ENCODE data around the gene SLC22A23.

The SLC22A23 gene

DNA sequence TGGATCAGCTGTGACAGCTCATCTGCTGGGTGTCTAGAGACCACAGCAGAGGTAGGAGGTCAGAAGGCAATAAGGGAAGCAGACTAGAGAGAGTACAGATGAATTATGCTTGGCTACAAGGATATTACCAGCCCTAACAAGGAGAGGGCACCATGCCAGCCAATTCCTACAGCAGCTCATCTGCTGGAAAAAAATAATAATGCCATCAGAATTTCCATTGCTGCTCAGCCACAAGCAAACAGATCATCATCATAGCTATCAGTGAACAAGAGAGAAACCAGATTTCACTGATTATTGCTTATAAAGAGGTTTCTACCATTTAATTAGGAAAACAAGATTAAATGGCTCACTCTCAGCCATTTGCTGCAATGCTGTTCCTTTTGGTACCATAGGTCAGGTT, 131.6 kb downstream of the SLC22A23 start:
- H3K27ac ChIP-seq: no peak overlapping the region
- no peak for TF ChIP-seq ZFX (IDR thresholded peaks at IDR 0.05)
- TF ChIP-seq, protein P1, sequence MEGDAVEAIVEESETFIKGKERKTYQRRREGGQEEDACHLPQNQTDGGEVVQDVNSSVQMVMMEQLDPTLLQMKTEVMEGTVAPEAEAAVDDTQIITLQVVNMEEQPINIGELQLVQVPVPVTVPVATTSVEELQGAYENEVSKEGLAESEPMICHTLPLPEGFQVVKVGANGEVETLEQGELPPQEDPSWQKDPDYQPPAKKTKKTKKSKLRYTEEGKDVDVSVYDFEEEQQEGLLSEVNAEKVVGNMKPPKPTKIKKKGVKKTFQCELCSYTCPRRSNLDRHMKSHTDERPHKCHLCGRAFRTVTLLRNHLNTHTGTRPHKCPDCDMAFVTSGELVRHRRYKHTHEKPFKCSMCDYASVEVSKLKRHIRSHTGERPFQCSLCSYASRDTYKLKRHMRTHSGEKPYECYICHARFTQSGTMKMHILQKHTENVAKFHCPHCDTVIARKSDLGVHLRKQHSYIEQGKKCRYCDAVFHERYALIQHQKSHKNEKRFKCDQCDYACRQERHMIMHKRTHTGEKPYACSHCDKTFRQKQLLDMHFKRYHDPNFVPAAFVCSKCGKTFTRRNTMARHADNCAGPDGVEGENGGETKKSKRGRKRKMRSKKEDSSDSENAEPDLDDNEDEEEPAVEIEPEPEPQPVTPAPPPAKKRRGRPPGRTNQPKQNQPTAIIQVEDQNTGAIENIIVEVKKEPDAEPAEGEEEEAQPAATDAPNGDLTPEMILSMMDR (conservative IDR thresholded peaks at IDR 0.05): no peak

DNA sequence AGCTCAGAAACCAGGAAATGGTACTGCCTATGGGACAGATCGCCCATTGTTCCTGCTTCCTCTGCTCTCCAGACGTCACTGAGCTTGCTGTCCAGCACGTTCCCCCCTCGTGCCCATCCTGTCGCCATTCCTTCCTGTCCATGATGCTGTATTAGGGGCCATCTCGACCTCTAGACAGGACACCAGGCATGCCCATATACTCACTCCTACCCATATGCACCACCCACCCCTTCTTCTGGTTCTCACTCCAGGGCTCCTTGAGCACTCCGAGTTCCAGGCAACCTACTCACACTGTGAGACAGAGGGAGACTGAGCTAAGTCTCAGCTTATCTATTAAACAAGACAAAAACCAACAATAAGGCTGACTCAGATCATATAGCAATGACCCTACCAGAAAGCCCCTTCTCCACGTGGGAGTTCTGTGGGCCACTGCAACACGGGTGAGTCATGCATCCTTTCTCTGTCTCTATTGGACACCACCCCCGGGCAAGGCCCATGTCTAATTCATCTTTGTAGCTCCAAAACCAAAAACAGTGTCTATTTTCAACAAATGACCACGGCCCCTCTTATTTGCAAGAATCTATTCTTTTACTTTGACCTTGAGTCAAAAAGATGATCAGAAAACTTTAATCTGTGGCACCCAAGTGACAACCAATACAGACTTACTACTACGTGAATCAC, 132.4 kb downstream of the SLC22A23 start:
- TF ChIP-seq, protein P1 (conservative IDR thresholded peaks at IDR 0.05): no peak
- TF ChIP-seq ZFX (IDR thresholded peaks at IDR 0.05): no peak
- no peak overlapping the region for H3K27ac ChIP-seq

DNA sequence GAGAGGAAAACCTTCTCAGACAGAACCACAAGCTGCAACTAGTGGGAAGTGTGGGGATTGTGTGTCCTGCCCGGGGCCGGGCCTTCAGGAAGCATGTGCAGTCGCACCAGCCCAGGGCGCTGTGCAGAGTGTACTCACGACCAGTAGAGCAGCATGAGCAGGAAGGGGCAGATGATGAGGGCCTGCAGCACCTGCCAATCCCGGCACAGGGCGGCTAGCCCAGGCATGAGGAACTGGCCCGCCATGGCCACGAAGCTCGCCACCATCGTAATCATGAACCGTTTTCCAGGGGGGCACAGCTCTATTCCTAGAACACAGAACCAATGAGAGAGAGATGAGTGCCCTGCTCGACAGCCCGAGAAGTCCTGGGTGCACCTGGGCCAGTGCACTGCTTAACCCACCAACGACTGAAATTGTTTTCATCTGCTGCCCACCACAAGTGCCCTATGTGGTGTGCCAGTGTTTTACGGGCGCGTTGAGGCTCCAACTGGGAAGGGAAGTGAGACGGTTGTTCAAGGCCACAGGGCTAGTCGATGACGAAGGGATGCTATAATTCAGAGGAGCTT, 133.1 kb downstream of the SLC22A23 start:
- no peak overlapping the region for H3K27ac ChIP-seq
- TF ChIP-seq ZFX (IDR thresholded peaks at IDR 0.05): no peak
- TF ChIP-seq, protein P1 (conservative IDR thresholded peaks at IDR 0.05): no peak

DNA sequence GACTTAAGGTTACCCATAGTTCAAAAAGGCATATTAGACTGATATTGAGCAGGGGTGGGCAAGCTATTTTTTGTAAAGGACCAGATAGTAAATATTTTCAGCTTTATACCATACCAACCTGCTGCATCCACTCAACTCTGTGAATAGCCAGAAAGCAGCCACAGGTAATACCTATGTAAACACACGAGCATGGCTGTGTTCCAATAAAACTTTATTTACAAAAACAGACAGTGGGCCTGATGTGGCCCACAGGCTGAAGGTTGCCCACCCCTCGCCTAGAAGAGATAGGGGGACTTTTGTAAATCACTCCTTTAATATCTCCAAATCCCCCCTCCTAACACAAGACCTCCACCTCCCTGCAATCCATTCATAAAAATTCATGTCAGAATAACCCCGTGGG, 133.7 kb downstream of the SLC22A23 start:
- H3K27ac ChIP-seq: no peak overlapping the region
- no peak for TF ChIP-seq ZFX (IDR thresholded peaks at IDR 0.05)
- TF ChIP-seq, protein P1 (conservative IDR thresholded peaks at IDR 0.05): no peak

DNA sequence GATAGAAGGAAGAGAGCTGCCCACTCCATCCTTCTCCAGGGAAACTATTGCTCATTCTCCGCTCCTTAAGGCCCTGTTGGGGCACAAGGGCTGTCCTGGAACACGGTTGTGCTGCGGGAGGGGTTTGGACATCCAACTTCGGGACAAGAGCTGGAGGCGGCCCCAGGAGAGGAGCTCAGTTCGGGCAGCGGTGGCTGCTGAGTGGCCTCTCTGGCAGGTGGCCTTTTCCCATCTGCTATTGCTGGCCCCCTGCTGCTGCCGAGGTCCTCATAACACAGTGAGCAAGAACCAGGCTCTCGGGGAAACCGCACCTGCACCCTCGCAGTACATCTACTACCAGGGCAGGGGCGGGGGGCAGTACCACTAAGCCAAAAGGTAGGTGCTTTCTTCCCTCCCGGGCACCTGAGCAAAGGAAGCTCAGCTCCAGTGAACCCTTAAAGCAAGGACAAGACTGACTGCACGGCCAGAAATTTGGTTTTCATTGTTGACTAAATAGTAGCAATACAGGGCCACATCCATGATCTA, 134.4 kb downstream of the SLC22A23 start:
- TF ChIP-seq, protein P1 (conservative IDR thresholded peaks at IDR 0.05): no peak
- TF ChIP-seq ZFX (IDR thresholded peaks at IDR 0.05): no peak
- no peak overlapping the region for H3K27ac ChIP-seq

- H3K27ac ChIP-seq: no peak overlapping the region
- TF ChIP-seq ZFX (IDR thresholded peaks at IDR 0.05): no peak
- TF ChIP-seq, protein P1 (conservative IDR thresholded peaks at IDR 0.05): no peak
Measured at GRCh38 chr6:3321875-3322274, 135.0 kb downstream of the SLC22A23 start.

GRCh38 chr6:3321042-3321441, 135.8 kb downstream of the SLC22A23 start:
- TF ChIP-seq ZFX (IDR thresholded peaks at IDR 0.05): no peak
- TF ChIP-seq, protein P1 (conservative IDR thresholded peaks at IDR 0.05): no peak

More at GRCh38 chr6:3321042-3321441, 135.8 kb downstream of the SLC22A23 start:
- H3K27ac ChIP-seq: no peak overlapping the region

Measured in C4-2B (cell line).